Measurements from ENCODE around the gene TMEM178B.
"Not testable (repeated sequence)": the region's sequence is repeated elsewhere in the genome, so short reads cannot be mapped to it uniquely, and the experiment has no call there.

TMEM178B gene

DNA sequence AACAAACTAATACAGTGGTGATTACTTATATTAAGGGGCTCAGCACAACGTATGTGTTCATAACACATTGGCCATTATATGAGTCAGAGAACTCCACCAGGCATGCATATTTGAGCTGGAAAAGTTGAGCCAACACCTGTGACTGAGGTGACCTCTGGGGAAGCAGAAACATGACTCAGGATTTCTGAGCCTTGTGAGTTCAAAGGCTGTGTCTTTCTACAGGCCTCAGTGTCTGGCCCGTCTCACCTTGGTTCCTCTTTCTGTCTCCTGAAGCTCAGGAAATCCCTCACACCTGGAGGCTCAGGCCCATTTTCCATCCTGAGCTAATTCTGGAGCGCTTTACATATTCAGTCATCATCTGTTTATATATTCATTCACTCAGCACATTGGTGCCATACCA lies 246.4 kb downstream of the TMEM178B start:
- DNase-seq, result no peak

DNA sequence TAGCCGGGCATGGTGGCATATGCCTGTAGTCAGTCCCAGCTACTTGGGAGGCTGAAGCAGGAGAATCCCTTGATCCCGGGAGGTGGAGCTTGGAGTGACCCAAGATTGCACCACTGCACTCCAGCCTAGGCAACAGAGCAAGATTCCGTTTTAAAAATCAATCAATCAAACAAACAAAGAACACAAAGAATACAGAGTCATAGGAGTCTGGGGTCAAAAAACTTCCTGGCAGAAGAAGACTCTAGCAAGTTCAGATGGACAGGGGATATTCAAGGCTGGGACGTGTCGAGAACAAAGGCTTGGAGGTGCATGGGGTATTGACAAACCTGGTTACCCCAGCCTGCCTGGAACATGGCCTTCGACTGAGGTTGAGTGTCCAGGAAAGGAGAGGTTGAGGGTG lies 248.5 kb downstream of the TMEM178B start:
- no peak for DNase-seq

DNA sequence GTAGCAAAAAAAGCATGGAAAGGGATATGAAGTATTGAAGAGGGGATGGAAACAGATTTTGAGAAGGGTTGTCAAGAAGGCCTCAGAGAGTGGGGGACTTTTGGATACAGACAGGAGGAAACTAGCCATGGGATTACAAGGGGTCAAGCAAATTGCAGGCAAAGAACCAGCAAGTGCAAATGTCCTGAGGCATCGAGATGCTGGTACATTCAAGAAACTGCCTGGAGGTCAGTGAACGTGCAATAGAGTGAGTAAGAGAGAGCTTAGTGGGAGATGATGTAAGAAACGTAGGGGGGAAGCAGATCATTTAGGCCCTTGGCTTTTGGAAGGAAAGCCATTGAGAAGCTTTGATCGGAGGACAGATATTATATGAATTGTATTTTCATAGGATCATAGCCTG lies 250.0 kb downstream of the TMEM178B start:
- DNase-seq, result no peak

DNA sequence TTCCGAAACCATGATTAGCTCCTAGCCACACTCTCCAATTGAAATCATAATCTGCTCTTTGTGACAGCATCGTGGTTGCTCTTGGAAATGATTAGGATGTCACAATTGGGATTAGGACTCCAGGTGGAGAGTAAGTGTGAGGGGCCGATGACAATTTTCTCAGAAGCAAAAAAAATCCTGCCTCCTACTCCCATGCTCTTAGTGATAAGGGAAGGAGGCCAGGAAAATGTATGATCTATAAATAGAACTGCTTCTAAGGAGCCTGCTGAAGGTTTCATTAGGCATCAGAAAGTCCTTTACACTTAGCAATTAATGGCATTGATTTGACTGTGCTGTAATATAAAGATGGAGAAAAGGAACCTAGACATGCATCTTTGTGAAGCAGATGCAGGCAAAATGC lies 251.0 kb downstream of the TMEM178B start:
- no peak for DNase-seq

DNA sequence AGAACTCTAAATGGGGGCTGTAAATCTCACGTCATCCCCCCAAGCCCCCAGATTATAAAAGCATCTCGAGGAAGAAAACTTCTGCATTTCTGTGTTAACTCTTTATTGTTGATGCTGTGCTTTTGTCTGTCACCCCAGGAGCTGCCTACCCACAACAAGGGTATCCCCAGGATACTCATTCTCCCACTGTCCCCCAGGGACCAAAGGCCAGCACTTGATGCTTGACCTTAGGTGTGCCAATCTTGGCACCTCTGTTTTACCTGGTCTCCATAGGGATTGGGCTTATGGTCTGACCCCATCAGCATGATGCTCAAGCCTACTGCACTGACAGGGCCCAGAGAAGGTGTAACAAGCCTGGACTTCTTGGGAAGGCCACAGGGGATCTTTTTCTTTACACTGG lies 251.4 kb downstream of the TMEM178B start:
- no peak for DNase-seq

DNA sequence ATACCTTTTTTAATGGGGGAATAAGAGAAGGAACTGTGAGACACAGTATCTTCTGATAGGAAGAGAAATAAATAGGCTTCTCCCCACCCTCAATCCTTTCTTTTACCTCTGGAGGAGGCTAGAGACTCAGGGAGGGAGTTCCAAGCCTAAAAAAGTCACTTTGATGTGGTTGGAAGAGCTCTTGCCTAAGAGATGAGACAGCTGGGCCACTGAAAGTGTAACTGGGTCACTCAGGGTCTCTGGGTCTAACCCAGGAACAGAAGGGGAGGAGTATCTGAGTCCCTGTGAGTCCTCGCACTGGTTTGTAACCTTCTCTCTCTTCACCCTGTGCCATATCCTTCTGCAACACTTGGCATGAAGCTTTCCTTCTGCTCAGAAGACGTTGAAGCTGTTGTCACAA lies 254.4 kb downstream of the TMEM178B start:
- no peak for DNase-seq

DNA sequence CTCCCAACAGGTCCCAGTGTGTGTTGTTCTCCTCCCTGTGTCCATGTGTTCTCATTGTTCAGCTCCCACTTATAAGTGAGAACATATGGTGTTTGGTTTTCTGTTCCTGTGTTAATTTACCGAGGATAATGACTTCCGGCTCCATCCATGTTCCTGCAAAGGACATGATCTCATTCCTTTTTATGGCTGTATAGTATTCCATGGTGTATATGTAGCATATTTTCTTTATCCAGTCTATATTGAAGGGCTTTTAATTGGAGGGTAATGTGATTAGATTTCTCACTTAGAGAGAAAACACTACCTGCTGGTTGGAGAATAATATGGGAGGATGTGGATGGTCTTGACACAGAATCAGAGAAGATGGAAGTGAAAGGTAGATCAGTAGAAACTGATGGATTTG lies 256.4 kb downstream of the TMEM178B start:
- DNase-seq, result not testable (repeated sequence)

DNA sequence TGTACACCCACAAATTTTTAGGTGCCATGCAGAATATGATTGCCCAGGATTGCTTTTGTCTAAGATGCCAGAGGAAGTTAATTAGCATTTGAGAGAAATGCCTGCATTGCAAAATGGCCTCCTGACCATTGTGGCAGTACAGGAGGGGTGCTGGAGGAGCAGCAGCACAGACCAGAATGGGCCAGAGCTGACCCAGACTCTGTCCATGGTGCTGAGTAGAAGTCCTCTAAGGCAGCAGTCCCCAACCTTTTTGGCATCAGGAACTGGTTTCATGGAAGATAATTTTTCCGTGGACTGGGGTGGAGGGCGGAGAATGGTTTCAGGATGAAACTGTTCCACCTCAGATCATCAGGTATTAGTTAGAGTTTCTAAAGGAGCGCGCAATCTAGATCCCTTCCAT lies 259.6 kb downstream of the TMEM178B start:
- no peak for DNase-seq

DNA sequence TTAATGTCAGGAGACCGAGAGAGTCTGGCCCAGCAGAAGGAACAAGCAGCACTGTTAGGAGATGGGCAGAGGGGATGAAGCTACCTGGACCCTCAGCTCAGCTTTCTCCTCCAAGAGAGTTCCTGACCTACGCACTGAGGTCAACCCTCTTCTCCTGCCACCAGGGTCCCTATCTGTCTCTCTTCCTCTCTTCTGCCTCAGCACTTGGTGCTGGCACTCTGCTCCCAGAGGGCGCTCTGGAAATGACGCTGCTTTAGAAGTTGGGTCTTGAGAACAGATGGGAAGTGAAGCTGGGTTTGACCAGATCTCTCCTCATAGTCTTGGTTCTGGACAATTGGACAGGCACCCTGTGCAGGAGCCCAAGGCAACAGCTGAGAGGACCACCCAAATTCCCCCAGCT lies 261.3 kb downstream of the TMEM178B start:
- no peak for DNase-seq

DNA sequence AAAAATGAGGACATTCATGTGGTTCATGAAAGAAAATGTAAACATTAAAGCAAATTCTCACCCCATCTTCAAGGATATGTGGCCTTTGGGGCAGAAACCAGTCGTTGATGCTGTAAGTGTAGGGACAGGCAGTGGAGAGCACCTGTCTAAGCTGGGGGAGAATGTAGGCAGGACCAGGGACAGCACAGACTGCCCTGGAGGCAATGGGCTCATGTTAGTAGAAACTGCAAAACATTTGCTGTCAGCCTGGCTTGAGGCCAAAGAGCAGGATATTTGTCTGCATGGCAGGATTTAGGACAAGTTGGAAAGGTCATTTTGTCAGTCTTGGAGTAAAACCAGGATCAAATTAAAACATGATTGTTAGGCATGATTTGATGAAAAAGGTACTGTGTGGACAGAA lies 265.7 kb downstream of the TMEM178B start:
- no peak for DNase-seq

DNA sequence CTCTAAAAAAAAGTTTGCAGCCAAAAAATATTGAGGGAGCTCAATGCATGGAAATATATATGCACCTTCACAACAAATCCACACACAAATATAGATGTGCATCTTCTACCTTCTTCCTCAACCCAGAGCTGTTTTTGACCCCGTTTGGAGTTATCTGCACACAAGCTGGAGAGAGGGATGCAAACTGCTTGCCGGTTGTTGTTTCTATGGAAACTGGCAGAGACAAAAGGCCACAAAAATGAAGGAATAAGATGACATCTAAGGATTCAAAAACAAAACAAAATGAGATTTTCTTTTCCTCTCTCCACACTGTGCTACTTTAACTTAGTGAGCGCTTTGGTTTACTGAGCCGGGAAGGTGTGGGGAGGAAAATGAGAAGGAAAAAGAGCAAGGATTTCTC lies 267.1 kb downstream of the TMEM178B start:
- no peak for DNase-seq

DNA sequence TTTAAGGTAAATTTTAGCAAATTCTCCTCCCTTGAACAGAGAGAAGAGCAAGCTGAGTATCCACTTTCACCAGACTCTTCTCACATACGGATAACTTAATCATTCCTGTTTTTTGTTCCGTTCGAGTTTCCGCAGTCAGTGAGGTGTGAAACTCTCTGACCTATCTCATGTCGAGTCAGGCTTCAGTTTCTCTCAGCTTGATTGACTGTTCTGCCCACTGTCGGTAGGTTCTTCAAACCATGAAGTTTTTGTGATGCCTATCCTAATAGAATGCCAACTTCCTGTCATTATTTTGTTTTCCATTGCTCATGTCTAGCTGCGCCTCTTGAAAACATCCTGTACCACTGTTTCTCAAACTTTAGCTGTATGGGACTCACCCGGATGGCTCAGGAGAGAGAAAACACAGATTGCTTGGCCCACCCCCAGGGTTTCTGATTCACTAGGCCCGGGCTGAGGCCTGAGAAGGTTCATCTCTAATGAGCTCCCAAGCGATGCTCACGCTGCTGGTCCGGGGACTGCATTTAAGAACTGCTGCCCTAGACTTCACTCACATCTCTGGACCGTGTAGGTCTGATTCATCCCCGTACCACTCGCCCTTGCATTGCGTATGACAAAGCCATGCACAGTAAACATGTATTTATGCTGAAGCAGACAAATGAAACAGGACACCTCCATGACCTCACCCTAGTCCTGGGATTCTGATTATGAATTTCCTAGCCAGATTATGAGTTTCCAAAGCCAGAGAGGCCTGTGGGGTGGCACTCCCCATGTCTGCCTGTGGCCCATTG lies 269.0 kb downstream of the TMEM178B start:
- no peak for DNase-seq

DNA sequence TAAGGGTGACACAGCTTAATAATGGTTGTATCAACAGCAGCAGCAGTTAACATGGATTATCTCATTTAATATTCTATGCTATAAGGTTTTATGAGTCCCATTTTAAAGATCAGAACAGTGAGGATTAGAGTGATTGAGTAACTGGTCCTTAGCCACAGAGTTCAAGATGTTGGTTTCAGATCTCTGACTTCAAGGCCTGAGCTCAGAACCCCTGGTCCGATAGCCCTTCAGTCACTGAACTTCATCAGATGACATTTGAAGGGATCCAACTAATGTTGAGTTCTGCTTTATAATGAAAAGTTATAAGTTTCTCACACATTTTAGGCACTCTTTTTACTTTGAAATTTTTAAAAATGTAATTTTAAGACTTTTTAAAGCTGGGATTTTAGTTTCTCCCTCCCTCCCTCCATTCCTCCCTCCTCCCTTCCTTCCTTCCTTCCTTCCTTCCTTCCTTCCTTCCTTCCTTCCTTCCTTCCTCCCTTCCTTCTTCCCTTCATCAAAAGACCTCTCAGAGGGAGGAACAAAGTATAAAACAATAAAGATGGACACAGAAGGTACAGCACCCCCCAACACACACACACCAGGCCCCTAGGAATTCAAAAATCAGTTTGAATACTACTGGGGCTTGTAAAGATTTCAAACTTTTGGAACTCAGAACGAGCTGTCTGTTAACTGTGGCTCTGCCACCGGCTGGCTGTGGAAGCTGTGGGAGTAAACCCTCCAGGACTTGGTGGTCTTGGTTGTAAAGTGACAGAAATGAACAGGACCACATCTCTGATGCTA lies 270.5 kb downstream of the TMEM178B start:
- DNase-seq, result no peak

DNA sequence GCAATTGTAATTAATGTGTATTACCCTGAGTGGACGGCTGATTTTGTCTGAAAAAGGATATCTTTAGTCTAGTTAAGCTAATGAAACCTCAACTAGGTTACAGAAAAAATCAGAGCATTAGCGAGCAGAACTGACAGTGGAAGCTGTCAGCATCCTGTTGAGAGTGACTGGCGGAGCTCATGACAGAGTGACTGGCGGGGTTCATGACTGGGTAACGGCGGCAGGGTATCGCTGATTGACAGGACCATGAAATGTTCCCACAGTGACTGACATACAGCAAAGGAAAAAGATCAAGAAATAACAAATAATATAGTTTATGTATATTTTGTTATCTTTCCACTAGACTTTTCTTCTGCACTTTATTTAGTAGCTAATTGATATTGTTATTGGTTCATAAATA lies 274.9 kb downstream of the TMEM178B start:
- no peak for DNase-seq

DNA sequence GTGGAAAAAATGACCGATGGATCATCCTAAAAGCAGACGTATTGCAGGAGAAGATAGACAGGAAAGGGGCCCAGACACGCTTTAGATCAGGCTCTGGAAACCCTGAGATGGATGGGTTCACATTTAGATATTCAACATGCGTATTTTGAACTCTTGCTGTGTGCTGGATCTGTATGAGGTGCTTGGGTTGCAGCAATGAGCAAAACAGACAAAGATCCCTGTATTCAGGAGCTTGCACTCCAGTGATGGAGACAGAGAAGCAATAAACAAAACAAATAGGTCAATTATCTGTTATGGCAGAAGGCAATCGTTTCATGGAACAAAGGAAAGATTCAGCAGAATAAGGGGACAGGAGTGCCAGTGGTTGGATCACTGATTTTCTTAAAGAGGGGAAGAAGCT lies 275.5 kb downstream of the TMEM178B start:
- DNase-seq, result no peak

DNA sequence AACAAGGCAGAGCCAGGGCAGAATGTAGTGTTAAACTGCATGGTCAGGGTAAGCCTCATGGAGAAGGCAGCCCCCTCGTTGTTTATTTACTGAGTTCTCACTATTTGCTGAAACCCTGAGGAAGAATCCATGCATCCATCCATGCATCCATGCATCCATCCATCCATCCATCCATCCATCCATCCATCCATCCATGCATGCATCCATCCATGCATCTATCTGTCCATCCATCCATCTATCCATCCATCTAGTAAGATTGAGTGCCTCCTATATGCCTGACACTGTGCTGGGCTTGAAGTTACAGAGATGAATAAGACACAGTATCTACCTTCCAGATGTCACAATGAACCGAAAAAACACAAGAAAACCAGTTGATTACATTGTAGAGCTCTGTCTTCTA lies 275.9 kb downstream of the TMEM178B start:
- DNase-seq, result no peak

DNA sequence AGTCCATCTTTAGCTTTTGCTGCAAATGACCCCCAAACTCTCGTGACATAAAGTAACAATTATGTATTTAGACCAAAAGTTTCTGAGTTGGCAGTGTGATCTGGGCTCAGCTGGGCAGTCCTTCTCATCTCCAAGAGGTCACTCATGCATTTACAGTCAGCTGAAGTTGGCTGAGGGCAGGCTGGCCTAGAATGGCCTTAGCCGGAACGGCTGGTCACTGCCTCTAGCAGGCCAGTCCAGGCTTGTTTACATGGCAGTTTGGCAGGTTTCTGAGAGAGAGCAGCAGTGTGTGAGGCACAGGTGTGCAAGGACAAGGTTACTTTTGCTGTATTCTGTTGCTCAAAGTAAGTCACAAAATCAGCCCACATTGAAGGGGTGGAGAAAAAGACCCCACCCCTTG lies 277.3 kb downstream of the TMEM178B start:
- DNase-seq, result no peak

DNA sequence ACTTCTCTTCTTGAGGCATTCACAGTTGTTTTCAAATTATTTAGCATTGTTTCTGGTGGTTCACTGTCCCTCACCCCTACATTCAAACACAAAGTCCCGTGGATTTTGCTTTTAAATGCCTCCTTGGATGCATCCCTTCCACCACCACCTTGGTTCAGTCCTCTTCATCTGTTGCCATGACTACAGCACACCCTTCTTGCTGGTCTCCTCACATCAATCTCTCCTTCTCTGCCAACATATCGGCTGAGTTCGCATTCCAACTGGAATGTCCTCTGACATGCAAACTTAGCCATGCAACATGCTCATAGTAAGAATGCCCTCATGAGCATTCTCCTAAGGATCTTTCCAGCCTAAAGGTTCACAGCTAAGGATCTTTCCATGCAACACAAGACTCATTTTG lies 279.1 kb downstream of the TMEM178B start:
- no peak for DNase-seq

DNA sequence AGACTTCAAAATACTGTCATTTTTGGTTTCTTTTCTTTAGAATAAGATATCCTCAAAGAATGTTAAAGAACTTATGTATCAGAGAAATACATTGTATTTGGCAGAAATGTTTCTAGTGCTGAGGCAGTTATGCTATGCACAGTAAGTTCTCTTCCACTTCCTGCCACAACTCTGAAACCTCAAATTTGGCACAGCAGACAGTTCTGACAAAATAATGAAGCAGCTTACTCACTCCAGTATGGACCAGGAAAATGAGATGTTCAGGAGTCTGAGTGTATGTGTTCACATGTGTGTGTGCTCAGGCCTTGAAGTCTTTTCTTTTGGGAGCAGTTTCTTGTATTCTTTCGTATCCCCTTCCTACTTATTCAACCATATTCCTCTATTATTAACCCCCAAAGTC lies 280.4 kb downstream of the TMEM178B start:
- DNase-seq, result no peak

DNA sequence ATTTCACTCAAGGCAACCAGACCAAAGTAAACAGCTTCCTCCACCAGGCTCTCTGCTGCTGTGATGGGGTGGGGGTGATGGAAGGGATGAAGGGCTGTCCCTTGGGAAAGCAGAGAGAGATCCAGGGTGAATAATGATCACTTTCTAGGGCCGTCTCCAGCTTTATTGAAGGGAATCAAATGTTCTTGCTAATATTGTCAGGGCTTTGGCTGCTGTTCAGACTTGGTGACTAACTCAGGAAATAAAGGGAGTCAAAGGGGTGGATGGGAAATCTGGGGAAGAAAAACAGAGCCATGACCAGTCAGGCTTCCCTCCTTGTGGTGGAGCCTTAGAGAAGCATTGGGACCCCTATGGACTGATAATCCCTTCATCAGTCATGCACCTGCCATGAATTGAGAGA lies 281.2 kb downstream of the TMEM178B start:
- DNase-seq, result no peak

DNA sequence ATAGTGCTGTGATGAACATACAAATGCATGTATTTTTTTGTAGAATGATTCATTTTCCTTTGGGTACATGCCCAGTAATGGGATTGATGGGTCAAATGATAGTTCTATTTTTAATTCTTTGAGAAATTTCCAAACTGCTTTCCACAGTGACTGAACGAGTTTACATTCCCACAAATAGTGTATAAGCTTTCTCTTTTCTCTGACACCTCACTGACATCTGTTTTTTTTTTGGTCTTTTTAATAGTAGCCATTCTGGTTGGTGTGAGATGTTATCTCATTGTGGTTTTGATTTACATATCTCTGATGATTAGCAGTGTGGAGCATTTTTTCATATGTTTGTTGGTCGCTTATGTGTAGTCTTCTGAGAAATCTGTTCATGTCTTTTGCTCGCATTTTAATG lies 282.3 kb downstream of the TMEM178B start:
- no peak for DNase-seq

DNA sequence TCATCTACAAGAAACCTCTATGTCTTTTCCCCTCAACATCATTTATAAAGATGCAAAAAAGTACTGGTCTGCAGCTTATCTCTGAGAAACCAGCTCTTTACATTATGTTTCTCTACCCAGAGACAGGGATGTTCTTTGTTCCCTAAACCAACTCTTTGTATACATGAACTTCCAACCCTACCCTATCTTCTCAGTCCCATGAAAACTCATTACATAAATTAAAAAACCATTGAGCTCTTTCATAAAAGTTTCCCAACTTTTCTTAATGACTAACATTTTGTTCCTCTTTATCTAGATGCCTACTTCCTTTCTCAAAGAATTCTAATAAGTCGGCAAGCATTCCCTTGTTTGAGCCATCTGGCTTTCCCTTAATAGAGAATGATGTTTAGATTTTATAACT lies 284.5 kb downstream of the TMEM178B start:
- DNase-seq, result no peak

DNA sequence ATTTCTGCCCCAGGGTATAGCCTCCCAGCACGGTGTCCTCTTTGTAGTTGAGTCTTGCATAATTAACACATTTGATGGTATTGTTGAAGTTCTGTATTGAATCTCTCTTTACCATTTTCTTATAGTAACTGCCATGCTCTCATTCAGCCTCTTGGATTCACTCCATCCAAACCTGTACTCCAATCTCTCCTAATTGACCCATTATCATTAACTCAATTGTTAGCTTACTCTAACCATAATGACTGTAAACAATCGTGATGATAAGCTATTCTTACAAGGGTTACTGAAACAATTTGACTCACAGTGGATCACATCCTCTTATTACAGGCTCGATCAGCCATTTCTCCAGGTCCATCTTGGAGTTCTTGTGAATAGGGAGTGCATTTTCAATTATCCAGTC lies 285.4 kb downstream of the TMEM178B start:
- DNase-seq, result no peak

DNA sequence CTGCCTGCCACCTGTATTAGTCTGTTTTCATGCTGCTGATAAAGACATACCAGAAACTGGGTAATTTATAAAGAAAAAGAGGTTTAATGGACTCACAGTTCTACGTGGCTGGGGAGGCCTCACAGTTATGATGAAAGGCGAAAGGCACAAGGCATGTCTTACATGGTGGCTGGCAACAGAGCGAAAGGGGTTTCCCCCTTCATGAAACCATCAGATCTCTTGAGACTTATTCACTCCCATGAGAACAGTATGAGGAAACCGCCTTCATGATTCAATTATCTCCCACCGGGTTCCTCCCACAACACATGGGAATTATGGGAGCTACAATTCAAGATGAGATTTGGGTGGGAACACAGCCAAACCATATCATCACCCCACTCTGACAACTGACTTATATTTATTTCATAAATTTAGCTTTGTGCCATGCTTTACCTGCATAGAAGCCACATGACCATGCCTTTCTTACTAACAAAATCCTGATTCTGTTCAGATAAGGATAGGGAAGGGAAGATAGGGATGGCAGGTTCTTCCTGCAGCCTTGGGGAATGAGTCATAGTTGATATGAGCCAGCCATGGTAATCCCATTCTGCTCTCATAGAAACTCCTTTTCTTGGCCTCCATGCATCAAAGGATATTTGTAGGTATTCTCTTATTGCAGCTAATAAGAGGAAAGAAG lies 286.0 kb downstream of the TMEM178B start:
- no peak for DNase-seq
